Activated T-cell treated with anti-CD3 and anti-CD28 coated beads, Interleukin-2, amount 50 U/mL, for 1 hour (primary cell): ENCODE data around the gene TAGLN.

Source experiments
- DNase-seq: peaks from one replicate; pipeline ENCODE4 v3.0.0-alpha.2; 2020

The TAGLN gene

DNA sequence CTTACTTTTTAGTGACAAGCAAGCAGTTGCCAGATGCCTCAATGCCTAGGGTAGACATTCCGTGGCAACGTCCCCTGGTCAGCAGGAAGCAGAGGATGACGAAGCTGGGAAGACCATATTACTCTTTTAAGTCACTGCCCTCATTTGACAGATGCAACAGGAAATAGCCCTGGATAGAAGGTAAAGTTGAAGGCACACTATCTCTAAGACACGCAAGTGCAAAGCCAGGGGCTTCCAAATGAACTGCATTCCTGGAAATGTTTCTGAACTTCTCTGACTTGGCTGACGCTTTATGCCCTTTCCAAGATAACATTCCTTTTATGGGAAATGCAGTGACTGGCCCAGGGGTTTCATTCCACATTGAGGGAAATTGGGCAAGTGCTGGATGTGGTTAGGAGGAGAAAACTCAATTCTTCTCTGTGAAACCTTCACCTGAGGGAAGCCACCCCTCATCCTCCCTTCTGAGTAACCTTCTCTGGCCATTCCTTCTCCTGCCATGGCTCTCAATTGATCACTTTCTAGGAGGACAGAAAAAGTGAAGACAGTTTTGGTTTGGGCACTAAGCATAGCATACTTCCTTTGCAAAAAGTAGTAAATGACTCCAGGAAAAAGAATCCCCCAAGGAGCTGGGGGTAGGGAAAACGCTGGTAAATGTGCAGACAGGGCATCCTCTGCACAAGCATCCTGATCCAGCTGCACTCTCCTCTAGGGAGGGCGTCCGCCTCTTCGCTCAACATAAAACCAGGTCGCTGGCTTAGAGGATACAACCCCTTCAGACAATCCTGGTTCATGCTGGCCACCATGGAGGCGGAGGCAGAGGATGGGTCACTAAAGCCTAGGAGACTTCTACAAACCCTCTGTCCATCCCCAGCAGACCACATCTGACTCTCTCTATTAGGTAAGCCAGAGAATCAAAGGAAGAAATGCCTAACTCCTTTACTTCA lies 18.2 kb downstream of the TAGLN start:
- no peak for DNase-seq

DNA sequence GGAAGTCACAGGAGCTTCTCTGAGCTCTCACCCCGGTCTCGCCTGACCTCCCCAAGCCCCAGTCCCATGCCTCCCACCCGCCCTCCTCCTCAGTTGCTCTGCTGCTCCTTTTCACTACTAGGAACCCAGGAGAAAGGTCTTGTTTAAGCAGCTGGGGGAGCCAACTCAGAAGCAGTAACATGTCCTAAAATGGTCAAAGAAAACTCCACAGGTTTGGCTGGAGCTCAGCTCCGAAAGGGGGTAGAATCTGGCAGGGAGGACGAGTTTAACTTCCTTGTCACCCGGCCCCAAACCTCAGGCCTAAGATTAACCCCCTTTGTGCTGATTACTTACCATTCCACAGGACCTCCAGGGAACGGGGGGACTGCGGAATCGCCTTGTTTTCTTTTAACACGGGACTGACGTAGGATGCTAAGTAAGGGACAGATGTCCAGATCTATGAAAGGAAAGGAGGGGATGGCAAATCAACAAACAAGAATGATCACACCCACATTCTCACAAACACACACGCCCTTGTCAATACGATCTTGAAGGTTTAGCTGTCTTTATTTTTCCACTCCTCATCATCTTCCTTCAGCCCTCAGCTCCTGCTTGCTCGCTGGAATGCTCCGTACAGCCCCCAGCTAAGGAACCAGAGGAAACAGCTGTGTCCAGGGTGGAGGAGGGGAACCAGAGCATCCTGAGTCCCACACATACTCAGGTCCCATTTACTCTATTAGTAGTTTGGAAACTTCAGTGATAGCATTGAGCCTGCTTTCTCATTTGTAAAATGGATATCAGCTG lies 19.2 kb downstream of the TAGLN start:
- DNase-seq, result no peak

DNA sequence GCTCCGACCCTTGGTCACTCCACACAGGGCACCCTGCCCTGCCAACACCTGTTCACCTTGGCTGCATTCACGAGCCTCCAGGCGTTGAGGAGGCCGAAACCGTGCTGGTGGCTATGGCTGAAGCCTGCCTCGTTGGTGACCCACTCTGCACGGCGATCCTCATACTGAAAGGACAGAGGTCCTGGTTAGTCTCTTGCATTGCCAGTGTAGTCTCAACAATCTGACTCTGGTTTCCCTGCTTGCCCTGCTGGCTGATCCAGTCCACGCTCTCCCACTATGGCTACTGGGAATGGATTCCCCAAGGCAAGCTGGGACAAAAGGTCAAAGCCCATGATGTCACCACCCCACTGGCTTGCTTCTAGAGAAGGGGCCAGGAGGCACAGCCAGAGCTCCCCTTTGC lies 19.8 kb downstream of the TAGLN start:
- DNase-seq, result no peak

DNA sequence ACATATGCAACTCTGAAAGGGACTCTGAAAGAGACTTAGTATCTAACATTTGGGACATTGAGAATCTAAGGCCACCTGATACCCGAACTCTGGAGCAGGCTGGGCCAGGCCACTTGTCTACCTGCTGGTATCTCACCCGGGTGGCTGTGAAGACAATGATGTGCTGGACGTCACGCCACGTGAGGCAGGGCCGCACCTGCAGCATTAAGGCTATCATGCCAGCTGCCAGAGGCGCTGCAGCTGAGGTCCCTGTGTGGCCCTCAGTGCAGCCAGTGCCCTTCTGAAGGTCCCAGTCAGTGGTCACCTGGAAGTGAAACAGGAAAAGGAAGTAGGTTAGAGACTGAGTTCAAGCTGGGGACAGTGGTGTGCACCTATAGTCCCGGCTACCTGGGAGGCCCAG lies 20.3 kb downstream of the TAGLN start:
- DNase-seq, result no peak

DNA sequence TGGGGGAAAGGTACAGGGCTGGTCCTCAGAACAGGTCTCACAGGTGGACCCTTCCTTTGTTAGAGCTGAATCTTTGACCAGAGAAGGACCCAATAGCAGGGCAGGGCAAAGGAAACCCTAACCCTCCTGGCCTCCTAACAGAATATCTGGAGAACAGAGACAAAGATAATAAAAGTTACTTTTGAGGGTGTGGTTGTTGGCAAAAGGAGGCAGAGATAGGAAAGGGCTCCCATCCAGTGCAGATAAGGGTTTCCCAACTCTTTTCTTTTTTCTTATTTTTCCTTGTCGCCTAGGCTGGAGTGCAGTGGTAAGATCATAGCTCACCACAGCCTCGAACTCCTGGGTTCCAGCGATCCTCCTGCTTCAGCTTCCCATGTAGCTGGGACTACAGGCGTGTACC lies 20.8 kb downstream of the TAGLN start:
- DNase-seq, result no peak

DNA sequence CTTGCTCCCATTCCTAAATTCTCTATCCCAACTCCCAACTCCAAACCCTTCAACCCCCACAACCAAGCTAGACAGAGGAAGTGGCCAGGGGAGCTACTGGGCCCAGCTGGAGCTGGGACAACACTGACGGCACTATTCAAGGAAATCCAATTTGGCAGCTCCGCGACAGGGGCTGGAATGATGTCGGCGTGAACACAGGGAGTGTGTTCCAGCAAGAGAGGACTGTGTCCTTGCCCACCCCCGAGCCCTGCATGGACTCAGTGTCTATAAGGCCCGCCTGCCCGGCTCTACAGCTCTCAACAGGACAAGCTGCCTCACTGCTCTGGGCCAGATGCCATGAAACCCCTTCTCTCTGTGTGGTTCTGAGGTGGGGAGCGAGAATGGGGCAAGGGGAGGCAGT lies 21.4 kb downstream of the TAGLN start:
- DNase-seq, result no peak

DNA sequence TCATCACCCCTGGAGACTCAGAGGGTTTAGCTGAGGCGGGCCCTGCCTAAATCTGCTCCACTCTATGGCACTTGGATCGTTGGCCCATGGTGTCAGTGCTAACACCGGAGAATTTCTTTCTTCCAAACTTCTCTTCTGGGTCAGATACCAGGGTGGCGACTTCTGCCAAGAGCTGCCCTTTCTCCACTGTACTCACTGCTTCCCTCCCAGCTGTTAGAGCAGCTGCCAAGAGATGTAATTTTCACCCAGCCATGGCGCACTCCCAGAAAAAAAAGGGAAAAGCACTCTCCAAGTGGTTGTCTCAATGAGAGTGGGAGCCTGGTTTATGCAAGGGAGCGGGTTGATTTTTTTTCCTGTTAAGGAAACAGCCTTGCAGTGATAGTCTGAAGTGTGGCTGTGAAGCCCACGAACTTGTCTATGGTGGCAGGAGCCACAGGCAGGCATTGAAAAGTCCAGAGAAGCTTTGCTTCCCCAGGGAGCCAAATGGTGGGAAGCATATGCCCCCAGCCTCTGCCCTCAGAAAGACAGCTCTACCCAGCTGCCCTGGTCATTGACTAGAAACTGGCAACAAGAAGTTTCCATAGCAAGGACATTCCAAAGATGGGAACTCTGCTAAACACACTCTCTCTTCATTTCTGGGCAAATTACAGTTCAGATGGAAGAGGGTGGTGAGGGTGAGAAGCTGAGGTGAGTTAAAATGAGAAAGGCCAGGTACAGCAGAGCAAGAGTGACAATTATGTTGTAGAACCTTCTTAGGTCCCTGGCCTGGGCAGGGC lies 22.0 kb downstream of the TAGLN start:
- no peak for DNase-seq

DNA sequence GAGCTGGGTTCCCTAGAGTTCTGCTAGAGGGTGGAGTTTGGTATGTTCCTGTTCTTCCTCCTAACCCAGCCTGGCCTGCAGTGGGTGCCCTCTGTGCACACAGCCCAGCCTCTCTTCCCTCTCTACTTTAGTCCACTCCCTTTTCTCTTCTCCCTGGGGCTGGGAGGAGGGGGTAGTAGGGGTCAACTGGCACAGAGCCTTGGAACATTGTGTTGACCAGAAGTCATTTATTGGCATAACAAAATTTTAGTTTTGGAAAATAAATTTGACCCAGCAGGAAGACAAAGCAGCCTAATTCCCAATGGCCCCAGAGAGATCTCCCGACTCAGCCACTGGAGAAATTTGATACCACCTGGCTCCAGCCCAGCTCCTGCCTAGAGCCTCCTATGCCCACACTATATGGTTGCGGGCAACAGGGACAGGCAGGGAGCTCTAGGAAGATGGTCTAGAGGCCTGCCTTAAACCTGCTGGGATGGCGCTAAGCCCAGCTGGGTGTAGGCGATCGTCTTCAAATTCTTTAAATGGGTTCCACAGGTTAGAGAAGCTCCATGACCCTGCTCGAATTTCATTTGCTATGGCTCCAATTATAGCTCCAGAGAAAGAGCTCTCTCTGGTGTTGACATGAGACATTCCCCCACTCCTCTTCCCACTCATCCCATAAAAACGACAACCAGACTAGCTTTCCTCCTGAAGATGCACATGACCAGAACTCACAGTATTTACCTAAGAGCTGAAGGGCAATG lies 22.8 kb downstream of the TAGLN start:
- DNase-seq, result no peak

DNA sequence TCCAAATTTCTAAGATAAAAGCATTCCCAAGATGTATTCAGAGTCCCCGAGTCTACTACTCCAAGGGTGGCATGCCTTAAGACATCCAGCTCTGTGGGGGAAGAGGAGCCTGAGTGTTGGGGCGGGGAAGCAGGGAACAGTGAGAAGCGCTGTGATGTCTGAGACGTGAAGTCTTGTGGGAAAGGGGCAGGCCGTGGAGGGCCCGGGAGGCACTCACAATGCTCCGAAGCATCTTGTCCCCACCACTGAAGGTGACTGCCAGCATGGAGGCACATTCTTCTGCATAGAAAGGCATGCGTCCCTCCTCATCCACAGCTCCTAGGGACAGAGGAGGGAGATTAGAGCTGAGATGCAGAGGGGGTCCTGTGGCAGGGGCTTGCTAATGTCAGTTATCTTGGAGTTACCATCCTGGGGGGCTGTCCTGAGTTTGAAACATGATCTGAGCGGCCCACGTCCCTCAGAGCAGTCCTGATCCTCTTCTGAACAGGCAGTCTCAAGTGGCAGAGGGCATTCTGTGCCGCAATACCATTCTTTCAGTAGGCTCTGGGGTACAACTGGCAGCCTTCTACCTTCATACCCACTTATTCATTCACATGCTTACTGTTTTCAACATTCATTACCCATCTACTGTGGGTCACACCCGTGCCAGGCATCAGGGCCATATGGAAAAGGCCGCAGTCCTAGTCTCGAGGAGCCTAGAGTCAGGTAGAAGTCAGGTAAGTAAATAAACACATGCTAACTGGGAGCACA lies 24.0 kb downstream of the TAGLN start:
- no peak for DNase-seq

DNA sequence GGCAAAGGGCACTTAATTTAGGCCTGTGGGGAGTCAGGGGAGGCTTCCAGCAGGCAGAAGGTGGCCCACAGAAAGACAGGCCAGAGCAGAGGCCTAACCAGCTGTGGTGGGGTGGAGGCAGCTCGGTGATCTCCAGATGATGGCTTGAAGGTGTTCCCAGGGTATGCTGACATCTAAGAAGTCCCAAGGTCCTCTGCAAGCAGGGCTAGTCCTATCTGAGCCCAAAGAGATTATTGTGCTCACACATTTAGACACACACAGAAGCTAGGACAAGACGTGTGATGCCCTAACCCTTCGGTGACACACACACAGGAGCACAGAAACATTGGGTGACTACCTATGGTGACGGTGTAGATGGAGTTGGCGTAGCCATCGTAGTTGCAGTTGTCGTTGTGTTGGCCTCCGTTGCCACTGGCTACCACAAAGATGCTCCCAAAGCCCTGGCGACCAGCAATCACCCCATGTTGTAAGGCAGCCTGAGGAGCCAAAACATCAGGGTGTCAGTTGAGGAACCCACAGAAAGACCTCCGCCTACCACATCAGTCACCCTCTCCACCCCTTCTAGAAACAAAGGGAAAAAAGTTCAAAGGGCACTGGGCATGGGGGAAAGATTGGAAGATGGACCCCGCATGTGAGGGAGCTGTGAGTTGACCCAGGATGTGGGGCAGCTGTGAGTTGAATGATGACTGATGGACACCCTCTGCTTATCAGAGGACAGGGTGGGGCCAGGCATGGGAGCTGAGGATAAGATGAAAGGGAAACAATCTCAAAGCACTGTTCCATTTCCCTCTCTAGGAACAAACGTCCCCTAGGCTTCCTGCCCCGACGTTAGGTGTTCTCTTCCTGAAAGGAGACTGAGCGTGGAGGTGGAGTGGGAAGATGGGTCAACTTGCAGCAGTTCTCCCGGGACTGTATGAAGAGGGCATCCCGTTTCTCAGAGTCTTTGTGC lies 24.8 kb downstream of the TAGLN start:
- no peak for DNase-seq

DNA sequence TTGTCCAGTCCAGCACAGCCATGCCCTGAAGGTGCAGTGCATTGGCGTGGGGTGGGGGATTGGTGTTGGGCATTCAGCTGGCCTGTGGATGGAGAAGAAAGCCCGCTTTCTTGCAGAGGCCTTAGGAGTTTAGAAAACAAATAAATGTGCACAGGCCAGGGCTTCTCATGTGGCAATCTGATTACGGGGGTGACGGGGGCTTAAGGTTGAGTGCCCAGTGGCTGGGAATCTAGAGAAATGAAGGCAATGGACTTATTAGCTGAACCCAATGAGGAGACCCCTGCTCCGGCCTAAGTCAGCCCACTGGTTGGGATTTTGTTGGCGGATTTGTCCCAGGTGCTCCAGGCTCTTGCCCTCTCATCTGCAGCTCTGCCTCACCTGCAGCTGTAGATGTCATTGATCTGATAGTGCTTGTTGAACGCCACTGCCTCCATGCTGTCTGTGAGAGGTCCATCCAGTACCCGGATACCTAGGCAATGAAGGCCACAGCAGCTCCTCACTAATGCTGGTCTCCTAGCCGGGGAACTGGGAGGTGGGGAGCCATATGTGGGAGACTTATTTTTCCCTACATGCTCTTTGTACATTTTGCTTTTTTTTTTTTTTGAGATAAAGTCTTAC lies 26.5 kb downstream of the TAGLN start:
- no peak for DNase-seq

DNA sequence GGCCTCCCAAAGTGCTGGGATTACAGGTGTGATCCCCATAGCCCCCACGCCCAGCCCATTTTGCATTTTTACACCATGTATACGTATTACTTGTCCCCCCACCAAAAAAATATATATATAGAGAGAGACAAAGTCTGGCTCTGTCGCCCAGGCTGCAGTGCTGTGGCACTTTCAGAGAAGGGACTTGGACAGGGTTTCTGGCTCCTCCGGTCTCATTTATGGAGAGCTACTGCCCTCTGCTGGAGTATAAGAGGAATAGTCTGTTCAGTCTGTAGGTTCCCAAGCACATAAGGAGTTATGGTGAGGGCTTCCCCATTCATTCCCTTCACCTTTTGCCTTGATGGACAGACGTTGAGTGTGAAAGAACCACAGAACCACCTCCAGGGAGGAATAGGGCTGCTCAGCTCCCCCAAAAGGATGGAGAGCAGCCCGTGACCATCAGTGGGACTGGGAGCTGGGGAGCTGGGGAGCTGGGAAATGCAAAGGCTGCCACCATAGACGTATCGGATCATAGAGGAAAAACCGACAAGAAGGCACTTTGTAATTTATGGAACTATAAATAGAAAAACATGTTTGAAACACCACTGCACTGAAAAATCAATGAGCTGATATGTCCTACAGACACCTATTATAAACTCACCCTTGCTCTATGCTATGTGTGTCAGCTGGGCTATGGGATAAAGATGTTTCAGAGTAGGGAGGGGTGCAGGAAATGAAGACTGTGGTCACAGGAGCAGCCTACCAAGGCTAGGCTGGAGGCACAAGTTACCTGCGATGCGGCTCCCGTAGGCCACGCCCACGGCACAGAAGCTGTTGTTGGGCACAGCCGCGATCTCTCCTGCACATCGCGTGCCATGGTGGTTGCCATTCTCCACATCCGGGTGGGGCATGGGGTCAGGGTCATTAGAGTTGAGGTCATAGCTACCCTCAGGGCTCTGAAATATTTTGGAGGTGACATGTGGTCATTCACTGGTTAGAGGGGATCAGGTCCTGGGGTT lies 27.5 kb downstream of the TAGLN start:
- peak; percentile 44 for DNase-seq

DNA sequence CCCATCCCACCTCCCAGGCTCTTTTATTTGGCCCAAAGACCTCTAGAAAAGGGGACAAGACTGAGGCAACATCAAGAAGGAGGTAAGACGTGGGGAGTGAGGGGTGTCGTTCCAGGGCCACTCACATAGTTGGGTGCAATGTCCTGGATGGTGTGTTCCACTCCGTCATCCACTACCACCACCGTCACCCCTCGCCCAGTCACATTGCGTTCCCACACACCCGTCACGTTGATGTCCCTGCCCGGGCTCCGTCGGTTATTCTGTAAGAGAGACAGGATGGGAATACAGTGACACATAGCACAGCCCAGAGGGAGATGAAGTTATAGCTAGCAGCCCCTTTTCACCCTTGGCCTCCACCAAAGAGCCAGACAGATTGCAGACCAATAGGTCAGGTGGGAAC lies 28.9 kb downstream of the TAGLN start:
- DNase-seq, result no peak

DNA sequence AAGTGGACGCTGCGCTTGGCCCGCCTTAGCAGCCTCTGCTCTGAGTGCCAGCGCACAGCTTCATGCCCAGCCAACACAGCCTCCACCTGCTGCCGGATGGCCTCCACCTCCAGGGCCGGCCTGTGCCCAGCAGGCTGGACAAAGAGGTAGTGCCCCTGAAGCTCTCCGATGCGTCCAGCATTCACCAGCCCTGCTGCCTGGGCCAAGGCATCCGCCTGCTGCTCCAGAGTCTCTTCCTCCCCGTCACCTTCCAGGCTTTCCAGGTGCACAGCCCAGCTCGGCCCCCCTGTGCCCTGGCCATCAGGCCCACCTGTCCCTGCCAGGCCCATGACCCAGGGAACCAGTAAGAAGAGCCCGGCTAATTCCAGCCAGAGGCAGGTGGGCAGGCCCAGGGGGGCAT lies 30.2 kb downstream of the TAGLN start:
- no peak for DNase-seq

DNA sequence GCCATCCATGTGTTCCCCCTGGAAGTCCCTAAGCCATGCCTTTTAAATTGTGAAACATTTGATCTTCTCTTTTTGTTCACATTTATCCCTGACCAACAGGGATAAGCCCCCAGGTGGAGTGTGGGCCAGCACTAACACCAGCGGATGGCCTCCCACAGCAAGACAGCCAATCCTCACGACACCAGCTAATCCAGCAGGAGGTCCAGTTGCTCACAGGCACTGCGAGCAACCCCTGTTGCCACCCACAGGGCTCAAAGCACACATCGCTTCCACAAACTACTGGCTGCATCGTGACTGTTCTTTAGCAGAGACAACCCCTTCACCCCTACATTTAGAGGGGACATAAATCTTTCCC lies 30.7 kb downstream of the TAGLN start:
- no peak for DNase-seq

DNA sequence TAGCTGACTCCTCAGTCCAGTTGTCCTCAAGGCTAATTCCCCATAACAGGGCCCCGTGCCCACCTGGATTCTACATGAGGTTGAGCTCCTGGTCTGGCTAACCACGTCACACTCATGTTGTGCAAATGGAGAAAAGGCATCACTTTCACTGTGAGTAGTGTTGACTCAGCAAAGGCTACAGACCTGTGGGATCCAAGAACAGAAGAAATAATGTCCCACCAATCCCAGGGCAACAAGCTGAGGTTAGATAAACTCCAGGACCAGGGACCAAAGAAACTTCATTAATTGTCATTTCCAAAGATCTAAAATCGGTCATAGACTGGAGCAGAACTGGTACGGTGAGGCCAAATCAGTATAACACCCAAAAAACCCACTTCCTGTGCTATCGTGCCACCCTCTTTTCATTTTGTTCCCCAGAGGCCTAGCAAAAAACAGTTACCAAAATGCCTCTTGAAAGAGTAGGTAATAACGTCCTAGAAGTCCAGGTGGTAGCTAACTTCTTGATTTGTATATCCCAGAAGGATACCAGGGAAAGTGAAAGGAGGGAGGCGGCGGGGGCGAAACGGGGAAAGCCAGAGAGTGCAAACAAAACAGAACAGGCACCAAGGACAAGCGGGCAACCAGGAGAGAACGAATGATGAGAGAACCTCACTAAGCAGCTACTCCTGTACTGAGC lies 31.3 kb downstream of the TAGLN start:
- peak; percentile 34 for DNase-seq

DNA sequence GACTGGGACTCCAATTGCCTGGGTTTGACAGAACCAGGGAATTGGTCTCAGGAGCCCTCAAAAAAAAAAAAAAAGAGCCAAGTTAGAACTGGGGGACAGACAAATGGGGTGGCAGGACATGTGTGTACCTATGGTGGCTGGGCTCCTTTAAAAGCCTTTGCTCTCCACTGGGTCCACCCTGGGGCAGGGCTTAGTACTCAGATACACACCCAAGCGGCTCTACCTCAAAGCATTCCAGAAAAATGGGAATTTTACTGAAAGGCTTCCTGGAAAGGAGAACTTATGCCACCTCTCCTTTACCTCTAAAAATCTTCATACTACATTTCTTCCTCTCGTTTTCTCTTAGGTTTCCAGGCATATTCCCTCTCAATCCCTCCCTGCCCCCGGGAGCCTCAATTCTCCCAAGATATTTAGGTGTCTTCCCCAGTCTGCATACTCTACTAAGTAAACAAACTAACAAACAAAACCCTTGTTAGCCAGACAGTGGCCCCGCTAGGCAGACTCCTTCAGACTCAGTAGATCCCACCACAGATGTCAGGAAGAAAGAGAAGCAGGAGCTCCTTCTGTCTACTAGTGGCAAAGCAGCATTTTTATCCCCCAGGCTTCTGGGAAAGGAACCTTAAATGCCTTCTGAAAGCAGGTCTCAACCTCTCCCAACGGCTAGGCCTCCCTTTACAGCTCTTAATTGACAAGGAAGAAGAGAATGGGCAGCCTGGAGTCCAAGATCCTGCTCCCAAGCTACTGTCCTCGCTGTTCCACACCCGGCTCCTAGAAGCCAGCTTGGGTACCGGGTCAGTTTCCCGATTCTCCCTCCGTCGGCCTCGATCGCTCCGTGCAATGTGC lies 32.0 kb downstream of the TAGLN start:
- DNase-seq, result no peak

DNA sequence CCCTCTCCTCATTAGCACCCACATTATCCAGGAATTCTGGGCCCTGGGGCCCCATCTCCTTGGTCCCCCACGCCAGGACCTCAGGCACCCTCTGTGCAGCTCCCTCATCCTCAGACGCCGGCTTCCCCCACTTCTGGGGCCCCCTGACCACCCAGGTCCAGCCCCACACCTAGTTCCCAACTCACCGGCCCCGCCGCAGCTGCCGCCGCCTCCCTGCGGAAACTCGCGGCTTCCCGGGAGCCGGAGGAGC lies 32.6 kb downstream of the TAGLN start, which contains the start of gene PCSK7:
Gene PCSK7, minus strand, starts transcription at position 232 of the 250 bp plus-strand sequence. CDS start 2,229 bp downstream, outside the sequence.
- DNase-seq, result no peak
